PC-3 (cell line): Measurements from ENCODE around the gene MRPS34.

ENCODE experiments used
- CTCF ChIP-seq: fragments of 300-600 bp; sonication (generic); conservative IDR thresholded peaks from 2 replicates; pipeline ENCODE4 v1.5.1; 2017; ENCODE audit warnings: antibody characterized with exemption, low read depth, mild to moderate bottlenecking, low read length
- EZH2 ChIP-seq: fragments of 300-600 bp; sonication (generic); IDR thresholded peaks from one replicate; pipeline ENCODE4 v1.6.1; 2017; ENCODE audit warnings: antibody characterized with exemption, mild to moderate bottlenecking, low read length; ENCODE audit not compliant: unreplicated experiment
- EZH2phosphoT487 ChIP-seq: fragments of 300-600 bp; sonication (generic); IDR thresholded peaks from 2 replicates; pipeline ENCODE4 v1.6.1; 2018; ENCODE audit warnings: mild to moderate bottlenecking, antibody characterized with exemption, low read length, borderline replicate concordance

DNA sequence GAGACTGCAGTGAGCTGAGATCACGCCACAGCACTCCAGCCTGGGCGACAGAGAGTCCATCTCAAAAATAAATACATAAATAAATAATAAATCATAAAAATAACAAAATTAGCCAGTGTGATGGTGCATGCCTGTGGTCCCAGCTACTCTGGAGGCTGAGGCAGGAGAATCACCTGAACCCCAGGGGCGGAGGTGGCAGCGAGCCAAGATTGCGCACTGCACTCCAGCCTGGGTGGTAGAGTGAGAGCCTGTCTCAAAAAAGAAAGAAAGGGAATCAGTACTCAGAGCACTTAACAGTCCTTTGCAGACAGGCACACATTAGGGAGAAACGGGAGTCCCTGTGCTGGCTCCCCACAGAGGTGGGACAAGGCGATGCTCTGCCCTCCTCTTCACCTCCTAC lies 41.9 kb downstream of the MRPS34 start:
- no peak for TF ChIP-seq CTCF
- no peak for TF ChIP-seq EZH2phosphoT487
- no peak for TF ChIP-seq EZH2
